Right lobe of liver (tissue), 6 donors: ENCODE data around the gene GPR142. TPM values are rescaled to one million over a fixed set of nuclear protein-coding genes. Genes with fewer than 3 reads are reported as not detected.

Experiments used
- ATAC-seq, 4 donors: fragments of 200-7000 bp; cut with Tn5 transposase; one replicate each; pipeline ENCODE4 v1.9.1; 2020; ENCODE audit warnings: mild to moderate bottlenecking in 4 of 4, moderate library complexity in 4 of 4
- DNase-seq, 3 donors: peaks; one replicate each; pipeline ENCODE4 v3.0.0-alpha.2; 2020
- H3K27ac ChIP-seq, 3 donors: fragments of 200-600 bp; one replicate each; pipeline ENCODE4 v1.8.0; 2022
- H3K27me3 ChIP-seq, 2 donors: fragments of 200-600 bp; one replicate each; pipeline ENCODE4 v1.8.0; 2022
- H3K36me3 ChIP-seq, 4 donors: fragments of 200-600 bp; sonication (generic) in 1 of 4; one replicate each; pipeline versions ENCODE4 v1.5.1 to v1.8.0; 2017 to 2022; ENCODE audit warnings: control low read depth in 1 of 4
- H3K4me1 ChIP-seq, 4 donors: fragments of 200-600 bp; sonication (generic) in 1 of 4; one replicate each; pipeline versions ENCODE4 v1.5.1 to v1.8.0; 2017 to 2022; ENCODE audit warnings: control low read depth in 1 of 4
- H3K4me3 ChIP-seq, 3 donors: fragments of 200-600 bp; one replicate each; pipeline ENCODE4 v1.8.0; 2022
- H3K9me3 ChIP-seq, 4 donors: fragments of 200-600 bp; sonication (generic) in 1 of 4; one replicate each; pipeline versions ENCODE4 v1.5.1 to v1.8.0; 2017 to 2022; ENCODE audit warnings: control low read depth in 1 of 4
- POLR2A ChIP-seq: fragments of 450-650 bp; IDR thresholded peaks from one replicate; pipeline ENCODE4 v1.6.1; 2017; ENCODE audit warnings: antibody characterized with exemption, mild to moderate bottlenecking
- WGBS: methylation state at CpG from one replicate; pipeline ENCODE4 v1.1.6; 2018; ENCODE audit warnings: low coverage, low lambda C conversion rate; ENCODE audit not compliant: insufficient coverage; ENCODE audit errors: missing lambda C conversion rate; 5-methylcytosine and 5-hydroxymethylcytosine counted together
- intact Hi-C, 2 donors: fragments of 100-400 bp; cut with DNase I; formaldehyde crosslinking; loops; one replicate each; pipeline versions ENCODE4 v1.11.2 to v1.14.1; 2022
- total RNA-seq, 6 experiments: library from RNA; depleted of rRNA in 2 of 6; stranded (reverse); fragments of >200 nt in 2 of 6; fragmentation: NEBNext Ultra II Directional in 3 of 6; extraction: Animal tissue kit (Norgen Biotek cat#: 25700) in 3 of 6; gene quantifications; one replicate each; pipeline versions ENCODE4 v1.1.0 to v1.2.4, GENCODE V29; 2016 to 2023
- TF ChIP-seq, protein P1 (sequence below), 4 donors: fragments of 200-600 bp in 3 of 4; fragments of 450-650 bp in 1 of 4; IDR thresholded peaks; one replicate each; pipeline versions ENCODE4 v1.5.1 to v1.8.0; 2016 to 2022; ENCODE audit warnings: antibody characterized with exemption in 4 of 4, mild to moderate bottlenecking in 2 of 4
- donor health status: DM: no; HTN: yes; CAD: no.
- donor health status: DM: no; HTN: no; CAD: no.
- donor health status: DM: no; HTN: no; CAD: no.
- donor health status: DM: no; HTN: yes; CAD: no.
- donor health status: DM: no; HTN: yes; CAD: no.

Gene GPR142
- total RNA-seq, 6 experiments from 2014 or later = 0.24 TPM; not detected in 5

DNA sequence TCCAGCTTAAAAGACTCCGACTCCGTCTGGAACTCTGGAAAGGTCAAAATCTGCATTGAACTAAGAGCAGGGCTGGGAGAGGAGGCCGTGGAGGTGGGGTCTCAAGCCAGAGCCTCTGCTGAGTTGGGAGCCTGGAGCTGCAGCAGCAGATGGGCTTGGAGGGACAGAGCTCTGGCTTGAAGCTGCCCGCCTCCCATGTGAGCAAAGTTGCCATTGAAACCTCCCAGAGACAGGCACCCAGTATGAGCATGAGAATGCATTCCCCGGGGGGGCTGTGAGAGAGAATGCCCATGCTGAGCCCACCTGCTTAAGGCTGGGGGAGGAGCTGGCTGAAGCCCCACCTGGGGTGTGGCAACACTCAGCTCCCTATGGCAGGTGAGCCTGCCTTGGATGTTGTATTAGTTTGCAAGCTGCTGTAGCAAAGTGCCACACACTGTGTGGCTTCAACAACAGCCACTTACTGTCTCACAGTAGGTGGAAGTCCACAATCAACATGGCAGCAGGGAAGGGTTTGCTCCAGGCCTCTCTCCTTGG, 31.7 kb upstream of the GPR142 start:
- H3K4me3 ChIP-seq = no peak overlapping the region
- no peaks in the 10 kb centered on the region for H3K9me3 ChIP-seq
- H3K4me1 ChIP-seq = no peaks in the 10 kb centered on the region
- ATAC-seq = no peak
- no peaks in the 10 kb centered on the region for H3K36me3 ChIP-seq
- DNase-seq = no peak
- TF ChIP-seq, protein P1, sequence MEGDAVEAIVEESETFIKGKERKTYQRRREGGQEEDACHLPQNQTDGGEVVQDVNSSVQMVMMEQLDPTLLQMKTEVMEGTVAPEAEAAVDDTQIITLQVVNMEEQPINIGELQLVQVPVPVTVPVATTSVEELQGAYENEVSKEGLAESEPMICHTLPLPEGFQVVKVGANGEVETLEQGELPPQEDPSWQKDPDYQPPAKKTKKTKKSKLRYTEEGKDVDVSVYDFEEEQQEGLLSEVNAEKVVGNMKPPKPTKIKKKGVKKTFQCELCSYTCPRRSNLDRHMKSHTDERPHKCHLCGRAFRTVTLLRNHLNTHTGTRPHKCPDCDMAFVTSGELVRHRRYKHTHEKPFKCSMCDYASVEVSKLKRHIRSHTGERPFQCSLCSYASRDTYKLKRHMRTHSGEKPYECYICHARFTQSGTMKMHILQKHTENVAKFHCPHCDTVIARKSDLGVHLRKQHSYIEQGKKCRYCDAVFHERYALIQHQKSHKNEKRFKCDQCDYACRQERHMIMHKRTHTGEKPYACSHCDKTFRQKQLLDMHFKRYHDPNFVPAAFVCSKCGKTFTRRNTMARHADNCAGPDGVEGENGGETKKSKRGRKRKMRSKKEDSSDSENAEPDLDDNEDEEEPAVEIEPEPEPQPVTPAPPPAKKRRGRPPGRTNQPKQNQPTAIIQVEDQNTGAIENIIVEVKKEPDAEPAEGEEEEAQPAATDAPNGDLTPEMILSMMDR (IDR thresholded peaks at IDR 0.05) = no peak
- no peak for TF ChIP-seq POLR2A
- no peak overlapping the region for H3K27ac ChIP-seq
- 20% methylated on average over 1 of the region's 5 CpGs for WGBS
- no peaks in the 10 kb centered on the region for H3K27me3 ChIP-seq
- intact Hi-C loops = no loop called here

GRCh38 chr17:74336307-74336706, 31.0 kb upstream of the GPR142 start:
- 52% methylated on average over 4 of the region's 7 CpGs for WGBS
- DNase-seq (no peak), ATAC-seq (no peak)
- Histone ChIP-seq H3K27me3 (no peaks in the 10 kb centered on the region), H3K27ac (no peak overlapping the region), H3K4me3 (no peak overlapping the region), H3K36me3 (no peaks in the 10 kb centered on the region), H3K4me1 (no peaks in the 10 kb centered on the region), H3K9me3 (no peaks in the 10 kb centered on the region)
- TF ChIP-seq POLR2A = no peak
- TF ChIP-seq, protein P1 (IDR thresholded peaks at IDR 0.05) = no peak
- intact Hi-C loops = no loop called here

GRCh38 chr17:74337834-74338500, 29.3 kb upstream of the GPR142 start:
- ATAC-seq = no peak
- Histone ChIP-seq H3K9me3 (no peaks in the 10 kb centered on the region), H3K27ac (no peak overlapping the region), H3K36me3 (no peaks in the 10 kb centered on the region), H3K27me3 (no peaks in the 10 kb centered on the region), H3K4me1 (no peaks in the 10 kb centered on the region), H3K4me3 (no peak overlapping the region)
- WGBS = 40% methylated on average over 5 of the region's 12 CpGs
- intact Hi-C loops = no loop called here
- TF ChIP-seq, protein P1 (IDR thresholded peaks at IDR 0.05) = no peak
- no peak for TF ChIP-seq POLR2A
- DNase-seq = no peak

GRCh38 chr17:74339537-74340195, 27.6 kb upstream of the GPR142 start:
- Histone ChIP-seq H3K4me1 (no peaks in the 10 kb centered on the region), H3K9me3 (no peaks in the 10 kb centered on the region), H3K36me3 (no peaks in the 10 kb centered on the region), H3K4me3 (no peak overlapping the region), H3K27me3 (no peaks in the 10 kb centered on the region), H3K27ac (no peak overlapping the region)
- 39% methylated on average over 2 of the region's 19 CpGs for WGBS
- ATAC-seq (no peak), DNase-seq (no peak)
- TF ChIP-seq, protein P1 (IDR thresholded peaks at IDR 0.05) = no peak
- TF ChIP-seq POLR2A = no peak
- intact Hi-C loops = no loop called here
